Measurements from ENCODE around the gene RPIA.

DNA sequence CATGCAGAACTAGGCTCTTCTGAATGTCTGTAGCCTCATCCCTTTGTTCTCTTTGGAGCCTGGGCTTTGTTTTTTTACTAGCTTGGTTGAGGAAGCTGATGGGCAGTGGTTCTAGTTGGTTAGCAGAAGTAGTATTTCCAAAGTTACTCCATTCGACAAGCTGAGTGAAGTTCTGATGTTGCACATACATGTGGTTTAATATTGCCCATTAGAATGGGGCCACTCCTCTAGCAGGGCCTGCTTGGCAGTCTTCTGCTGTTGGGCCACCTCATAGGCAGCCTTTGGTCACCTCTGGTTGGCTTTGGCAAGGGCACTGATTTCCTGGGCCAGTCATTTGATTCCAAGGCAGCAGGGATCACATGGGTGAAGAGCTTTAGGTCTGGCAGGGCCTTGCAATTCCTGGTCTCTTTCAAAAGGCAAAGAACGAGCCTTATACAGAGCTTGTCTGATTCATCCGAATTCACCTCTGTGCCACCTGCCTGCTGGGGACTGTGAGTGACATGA, 2.5 kb downstream of the RPIA start:
- TF ChIP-seq, protein P1, sequence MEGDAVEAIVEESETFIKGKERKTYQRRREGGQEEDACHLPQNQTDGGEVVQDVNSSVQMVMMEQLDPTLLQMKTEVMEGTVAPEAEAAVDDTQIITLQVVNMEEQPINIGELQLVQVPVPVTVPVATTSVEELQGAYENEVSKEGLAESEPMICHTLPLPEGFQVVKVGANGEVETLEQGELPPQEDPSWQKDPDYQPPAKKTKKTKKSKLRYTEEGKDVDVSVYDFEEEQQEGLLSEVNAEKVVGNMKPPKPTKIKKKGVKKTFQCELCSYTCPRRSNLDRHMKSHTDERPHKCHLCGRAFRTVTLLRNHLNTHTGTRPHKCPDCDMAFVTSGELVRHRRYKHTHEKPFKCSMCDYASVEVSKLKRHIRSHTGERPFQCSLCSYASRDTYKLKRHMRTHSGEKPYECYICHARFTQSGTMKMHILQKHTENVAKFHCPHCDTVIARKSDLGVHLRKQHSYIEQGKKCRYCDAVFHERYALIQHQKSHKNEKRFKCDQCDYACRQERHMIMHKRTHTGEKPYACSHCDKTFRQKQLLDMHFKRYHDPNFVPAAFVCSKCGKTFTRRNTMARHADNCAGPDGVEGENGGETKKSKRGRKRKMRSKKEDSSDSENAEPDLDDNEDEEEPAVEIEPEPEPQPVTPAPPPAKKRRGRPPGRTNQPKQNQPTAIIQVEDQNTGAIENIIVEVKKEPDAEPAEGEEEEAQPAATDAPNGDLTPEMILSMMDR (IDR thresholded peaks at IDR 0.05), result no peak
- no peak for TF ChIP-seq ZNF302 (CRISPR knock-in tag; IDR thresholded peaks at IDR 0.05)
- TF ChIP-seq NR3C1 (IDR thresholded peaks at IDR 0.05), result no peak
- no peak for TF ChIP-seq JUNB (IDR thresholded peaks at IDR 0.05)
- TF ChIP-seq MYC (IDR thresholded peaks at IDR 0.05; ENCODE audit: borderline replicate concordance, low read length), result no peak
- TF ChIP-seq RAD21 (conservative IDR thresholded peaks at IDR 0.05 in 1 of 2, IDR thresholded peaks at IDR 0.05 in 1 of 2), result no peak
- no peak for TF ChIP-seq ZC3H11A (IDR thresholded peaks at IDR 0.05)
- TF ChIP-seq MAZ (IDR thresholded peaks at IDR 0.05; ENCODE audit: borderline replicate concordance, low read depth, low read length), result no peak
- TF ChIP-seq, protein P2, sequence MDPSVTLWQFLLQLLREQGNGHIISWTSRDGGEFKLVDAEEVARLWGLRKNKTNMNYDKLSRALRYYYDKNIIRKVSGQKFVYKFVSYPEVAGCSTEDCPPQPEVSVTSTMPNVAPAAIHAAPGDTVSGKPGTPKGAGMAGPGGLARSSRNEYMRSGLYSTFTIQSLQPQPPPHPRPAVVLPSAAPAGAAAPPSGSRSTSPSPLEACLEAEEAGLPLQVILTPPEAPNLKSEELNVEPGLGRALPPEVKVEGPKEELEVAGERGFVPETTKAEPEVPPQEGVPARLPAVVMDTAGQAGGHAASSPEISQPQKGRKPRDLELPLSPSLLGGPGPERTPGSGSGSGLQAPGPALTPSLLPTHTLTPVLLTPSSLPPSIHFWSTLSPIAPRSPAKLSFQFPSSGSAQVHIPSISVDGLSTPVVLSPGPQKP (IDR thresholded peaks at IDR 0.05; ENCODE audit: low read depth, low read length), result no peak
- TF ChIP-seq GATA3 (IDR thresholded peaks at IDR 0.05; ENCODE audit: borderline replicate concordance), result no peak
- no peak for TF ChIP-seq EP300 (IDR thresholded peaks at IDR 0.05)
- TF ChIP-seq RCOR1 (IDR thresholded peaks at IDR 0.05; ENCODE audit: low read depth, low read length), result no peak
- no peak for TF ChIP-seq POLR2A (IDR thresholded peaks at IDR 0.05; ENCODE audit: low read length)
- TF ChIP-seq KDM1A (IDR thresholded peaks at IDR 0.05; ENCODE audit: low read depth), result no peak

Measured in A549 (cell line).